WTC11 (cell line): ENCODE data around the gene CRAT. TPM values are rescaled to one million over a fixed set of nuclear protein-coding genes. Genes with fewer than 3 reads are reported as not detected.
A peak's percentile ranks its signal among the peaks of the same experiment; 100 is the strongest.

Experiments used
- ATAC-seq: fragments of 200-7000 bp; cut with Tn5 transposase; 2 replicates; pipeline ENCODE4 v1.10.0; 2021; ENCODE audit warnings: mild to moderate bottlenecking, moderate library complexity
- CTCF ChIA-PET: fragments of 300-600 bp; sonication (Branson Sonifier 250); formaldehyde crosslinking; loops from one replicate; lab custom pipeline; 2021; ENCODE audit warnings: antibody characterized with exemption; lab: Charles Lee
- POLR2A ChIA-PET: fragments of 350-600 bp; sonication (Branson Sonifier 250); formaldehyde crosslinking; loops from one replicate; lab custom pipeline; 2021; ENCODE audit warnings: antibody characterized with exemption; lab: Charles Lee
- DNase-seq: peaks from one replicate; pipeline ENCODE4 v3.0.0; 2021; ENCODE audit warnings: low spot score
- H3K27ac Mint-ChIP-seq: 2 replicates; pipeline ENCODE4 v1.8.0; 2021; ENCODE audit warnings: mixed read lengths
- H3K27me3 Mint-ChIP-seq: 2 replicates; pipeline ENCODE4 v1.8.0; 2021; ENCODE audit warnings: low read depth, mild to moderate bottlenecking, moderate library complexity, mixed read lengths
- H3K36me3 Mint-ChIP-seq: 2 replicates; pipeline ENCODE4 v1.8.0; 2021; ENCODE audit warnings: mixed read lengths
- H3K4me1 Mint-ChIP-seq: 2 replicates; pipeline ENCODE4 v1.8.0; 2022; ENCODE audit warnings: mixed read lengths
- H3K4me3 Mint-ChIP-seq: 2 replicates; pipeline ENCODE4 v1.8.0; 2021; ENCODE audit warnings: mild to moderate bottlenecking, moderate library complexity, mixed read lengths
- H3K9me3 Mint-ChIP-seq: 2 replicates; pipeline ENCODE4 v1.8.0; 2021; ENCODE audit warnings: mixed read lengths
- CREB1 ChIP-seq: sonication (generic); formaldehyde crosslinking; IDR thresholded peaks from 2 replicates; pipeline ENCODE4 v1.8.0; 2023; ENCODE audit warnings: mild to moderate bottlenecking, missing genetic modification reagents
- ELF4 ChIP-seq: sonication (generic); formaldehyde crosslinking; IDR thresholded peaks from 2 replicates; pipeline ENCODE4 v1.8.1; 2022; ENCODE audit warnings: low read depth, mild to moderate bottlenecking, moderate library complexity, missing genetic modification reagents
- FOXJ3 ChIP-seq: sonication (generic); formaldehyde crosslinking; IDR thresholded peaks from 2 replicates; pipeline ENCODE4 v1.9.0; 2021; ENCODE audit warnings: missing genetic modification reagents, mild to moderate bottlenecking, borderline replicate concordance
- MXD4 ChIP-seq: fragments of 250-450 bp; sonication (Bioruptor Pico); IDR thresholded peaks from 2 replicates; pipeline ENCODE4 v1.8.0; 2021; ENCODE audit warnings: mild to moderate bottlenecking, moderate library complexity, borderline replicate concordance
- NR2C2 ChIP-seq: sonication (generic); formaldehyde crosslinking; IDR thresholded peaks from 2 replicates; pipeline ENCODE4 v1.8.0; 2022; ENCODE audit warnings: mild to moderate bottlenecking, missing genetic modification reagents
- SMAD4 ChIP-seq: sonication (generic); formaldehyde crosslinking; IDR thresholded peaks from 2 replicates; pipeline ENCODE4 v1.8.0; 2022; ENCODE audit warnings: mild to moderate bottlenecking, missing genetic modification reagents
- TCF7 ChIP-seq: sonication (generic); formaldehyde crosslinking; IDR thresholded peaks from 2 replicates; pipeline ENCODE4 v1.8.0; 2022; ENCODE audit warnings: mild to moderate bottlenecking, low read depth, missing genetic modification reagents, moderate library complexity
- ZNF671 ChIP-seq: fragments of 250-450 bp; sonication (Bioruptor Pico); IDR thresholded peaks from 2 replicates; pipeline ENCODE4 v1.8.0; 2021; ENCODE audit warnings: mild to moderate bottlenecking
- total RNA-seq: library from RNA; stranded (reverse); gene quantifications from 3 replicates; pipeline ENCODE4 v1.2.3, GENCODE V29; 2021
- TF ChIP-seq, protein P1 (sequence below): fragments of 250-450 bp; sonication (Bioruptor Pico); conservative IDR thresholded peaks from 2 replicates; pipeline ENCODE4 v1.9.0; 2021; ENCODE audit warnings: mild to moderate bottlenecking
- TF ChIP-seq, protein P2 (sequence below): fragments of 200-600 bp; IDR thresholded peaks from 2 replicates; pipeline ENCODE4 v1.8.0; 2022; ENCODE audit warnings: antibody characterized with exemption
- TF ChIP-seq, protein P3 (sequence below): sonication (generic); formaldehyde crosslinking; IDR thresholded peaks from 2 replicates; pipeline ENCODE4 v1.8.1; 2022; ENCODE audit warnings: missing genetic modification reagents, borderline replicate concordance
- TF ChIP-seq, protein P4 (sequence below): fragments of 250-450 bp; sonication (Bioruptor Pico); IDR thresholded peaks from 2 replicates; pipeline ENCODE4 v1.9.0; 2021; ENCODE audit warnings: mild to moderate bottlenecking
- TF ChIP-seq, protein P5 (sequence below): sonication (generic); formaldehyde crosslinking; IDR thresholded peaks from 2 replicates; pipeline ENCODE4 v1.8.0; 2022; ENCODE audit warnings: mild to moderate bottlenecking, missing genetic modification reagents
- TF ChIP-seq, protein P6 (sequence below): sonication (generic); formaldehyde crosslinking; conservative IDR thresholded peaks from 2 replicates; pipeline ENCODE4 v1.8.1; 2022; ENCODE audit warnings: mild to moderate bottlenecking, missing genetic modification reagents
- TF ChIP-seq, protein P7 (sequence below): sonication (generic); formaldehyde crosslinking; IDR thresholded peaks from 2 replicates; pipeline ENCODE4 v1.8.1; 2023; ENCODE audit warnings: mild to moderate bottlenecking, missing genetic modification reagents

The CRAT gene
- total RNA-seq, 1 experiment from 2014 or later, result 17.2 TPM

DNA sequence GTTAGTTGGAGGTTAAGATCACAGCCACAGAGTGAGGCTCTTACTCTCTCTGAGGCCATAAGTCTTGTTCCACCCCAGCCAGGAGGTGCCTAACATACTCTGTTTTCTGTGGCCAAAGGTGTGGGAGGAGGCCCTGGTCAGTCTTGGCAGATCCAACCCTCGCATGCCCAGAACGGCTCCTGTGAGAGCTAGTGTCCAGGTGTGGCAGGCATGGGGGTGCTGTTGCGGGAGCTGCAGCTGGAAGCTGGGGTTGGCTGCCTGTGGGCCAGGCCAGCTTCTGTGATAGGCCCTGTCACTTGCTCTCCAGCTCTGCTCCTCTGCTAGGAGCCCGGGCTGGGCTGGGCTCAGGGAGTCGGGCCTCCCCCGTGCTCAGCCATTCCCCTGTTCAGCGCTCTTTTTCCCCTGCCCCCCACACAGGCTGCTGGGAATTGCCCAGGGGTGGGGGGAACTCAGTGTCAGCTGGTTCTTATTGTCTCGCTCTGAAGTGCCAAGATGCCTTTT, 35.9 kb upstream of the CRAT start (continued):
- TF ChIP-seq, protein P1, sequence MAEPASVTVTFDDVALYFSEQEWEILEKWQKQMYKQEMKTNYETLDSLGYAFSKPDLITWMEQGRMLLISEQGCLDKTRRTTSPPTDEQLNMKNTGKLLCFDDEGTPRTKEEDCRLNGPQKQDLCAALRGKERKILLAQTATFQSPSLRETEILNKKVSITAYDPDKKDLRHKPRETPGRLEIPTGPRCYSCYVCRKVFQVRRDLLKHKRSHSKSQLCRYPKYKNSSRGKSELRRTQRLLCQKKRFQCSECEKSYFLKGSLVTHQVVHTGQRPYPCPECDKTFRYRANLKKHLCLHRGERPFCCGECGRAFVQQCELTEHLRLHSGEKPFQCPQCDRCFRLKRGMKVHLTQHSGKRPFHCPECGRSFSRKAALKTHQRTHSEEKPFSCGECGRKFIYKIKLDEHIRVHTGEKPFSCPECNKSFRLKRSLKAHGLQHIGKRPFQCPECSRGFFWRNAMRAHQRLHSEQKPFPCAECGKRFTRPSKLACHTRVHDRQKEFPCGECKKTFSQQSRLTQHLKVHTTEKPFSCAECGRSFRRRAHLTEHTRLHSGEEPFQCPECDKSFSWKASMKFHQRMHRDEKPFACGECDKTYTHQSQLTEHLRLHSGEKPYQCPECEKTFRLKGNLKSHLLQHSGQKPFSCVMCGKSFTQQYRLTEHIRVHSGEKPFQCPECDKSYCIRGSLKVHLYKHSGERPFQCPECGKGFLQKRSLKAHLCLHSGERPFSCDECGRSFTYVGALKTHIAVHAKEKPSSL (CRISPR knock-in tag), result no peak
- no peak for TF ChIP-seq SMAD4 (CRISPR knock-in tag)
- TF ChIP-seq, protein P2, sequence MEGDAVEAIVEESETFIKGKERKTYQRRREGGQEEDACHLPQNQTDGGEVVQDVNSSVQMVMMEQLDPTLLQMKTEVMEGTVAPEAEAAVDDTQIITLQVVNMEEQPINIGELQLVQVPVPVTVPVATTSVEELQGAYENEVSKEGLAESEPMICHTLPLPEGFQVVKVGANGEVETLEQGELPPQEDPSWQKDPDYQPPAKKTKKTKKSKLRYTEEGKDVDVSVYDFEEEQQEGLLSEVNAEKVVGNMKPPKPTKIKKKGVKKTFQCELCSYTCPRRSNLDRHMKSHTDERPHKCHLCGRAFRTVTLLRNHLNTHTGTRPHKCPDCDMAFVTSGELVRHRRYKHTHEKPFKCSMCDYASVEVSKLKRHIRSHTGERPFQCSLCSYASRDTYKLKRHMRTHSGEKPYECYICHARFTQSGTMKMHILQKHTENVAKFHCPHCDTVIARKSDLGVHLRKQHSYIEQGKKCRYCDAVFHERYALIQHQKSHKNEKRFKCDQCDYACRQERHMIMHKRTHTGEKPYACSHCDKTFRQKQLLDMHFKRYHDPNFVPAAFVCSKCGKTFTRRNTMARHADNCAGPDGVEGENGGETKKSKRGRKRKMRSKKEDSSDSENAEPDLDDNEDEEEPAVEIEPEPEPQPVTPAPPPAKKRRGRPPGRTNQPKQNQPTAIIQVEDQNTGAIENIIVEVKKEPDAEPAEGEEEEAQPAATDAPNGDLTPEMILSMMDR, result no peak
- TF ChIP-seq, protein P3, sequence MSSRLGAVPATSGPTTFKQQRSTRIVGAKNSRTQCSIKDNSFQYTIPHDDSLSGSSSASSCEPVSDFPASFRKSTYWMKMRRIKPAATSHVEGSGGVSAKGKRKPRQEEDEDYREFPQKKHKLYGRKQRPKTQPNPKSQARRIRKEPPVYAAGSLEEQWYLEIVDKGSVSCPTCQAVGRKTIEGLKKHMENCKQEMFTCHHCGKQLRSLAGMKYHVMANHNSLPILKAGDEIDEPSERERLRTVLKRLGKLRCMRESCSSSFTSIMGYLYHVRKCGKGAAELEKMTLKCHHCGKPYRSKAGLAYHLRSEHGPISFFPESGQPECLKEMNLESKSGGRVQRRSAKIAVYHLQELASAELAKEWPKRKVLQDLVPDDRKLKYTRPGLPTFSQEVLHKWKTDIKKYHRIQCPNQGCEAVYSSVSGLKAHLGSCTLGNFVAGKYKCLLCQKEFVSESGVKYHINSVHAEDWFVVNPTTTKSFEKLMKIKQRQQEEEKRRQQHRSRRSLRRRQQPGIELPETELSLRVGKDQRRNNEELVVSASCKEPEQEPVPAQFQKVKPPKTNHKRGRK (CRISPR knock-in tag), result no peak

DNA sequence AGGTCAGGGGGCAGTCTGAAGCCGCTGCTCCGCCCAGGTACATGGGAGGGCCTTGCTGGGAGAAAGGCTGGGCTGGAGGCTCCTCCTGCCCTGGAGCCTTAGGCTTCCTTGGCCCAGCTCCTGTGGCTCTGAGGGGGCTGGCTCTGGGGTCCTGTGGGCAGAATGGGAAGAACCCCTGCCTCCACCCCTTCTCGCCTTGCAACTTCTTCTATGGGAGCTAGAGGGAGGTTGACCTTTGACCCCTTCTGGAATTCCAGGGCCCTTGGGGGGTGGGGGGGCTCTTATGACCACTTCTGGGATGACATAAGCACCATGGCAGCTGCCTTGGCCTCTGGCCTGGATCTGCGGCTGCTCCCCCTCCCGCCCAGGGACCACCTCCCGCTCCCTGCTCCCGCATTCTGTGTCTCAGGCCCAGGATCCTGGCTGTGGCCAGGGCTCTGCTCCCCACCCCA, 35.3 kb upstream of the CRAT start:
- POLR2A ChIA-PET, result interaction anchor here (0.7 to 1.8 kb wide), 5 partner anchors 13 to 480 kb away, joined by 3 to 4 read pairs (median 4); partner anchors contain the start of gene NTMT1
- DNase-seq, result peak; percentile 60
- Mint-ChIP-seq H3K27me3 (no peaks in the 10 kb centered on the region), H3K9me3 (no peaks in the 10 kb centered on the region), H3K4me1 (peaks cover 54% of the 10 kb centered on the region), H3K27ac (peak overlapping the region; percentile 87), H3K36me3 (peaks cover 6% of the 10 kb centered on the region), H3K4me3 (no peak overlapping the region)
- peak; percentile 57 for ATAC-seq
- CTCF ChIA-PET, result interaction anchor here (1.0 to 2.9 kb wide), 9 partner anchors 14 to 478 kb away, joined by 3 to 17 read pairs (median 9); partner anchors contain the start of gene IER5L
- no peak for TF ChIP-seq CREB1
- no peak for TF ChIP-seq TCF7 (CRISPR knock-in tag)
- no peak for TF ChIP-seq ELF4
- TF ChIP-seq MXD4 (CRISPR knock-in tag), result no peak
- TF ChIP-seq, protein P4, sequence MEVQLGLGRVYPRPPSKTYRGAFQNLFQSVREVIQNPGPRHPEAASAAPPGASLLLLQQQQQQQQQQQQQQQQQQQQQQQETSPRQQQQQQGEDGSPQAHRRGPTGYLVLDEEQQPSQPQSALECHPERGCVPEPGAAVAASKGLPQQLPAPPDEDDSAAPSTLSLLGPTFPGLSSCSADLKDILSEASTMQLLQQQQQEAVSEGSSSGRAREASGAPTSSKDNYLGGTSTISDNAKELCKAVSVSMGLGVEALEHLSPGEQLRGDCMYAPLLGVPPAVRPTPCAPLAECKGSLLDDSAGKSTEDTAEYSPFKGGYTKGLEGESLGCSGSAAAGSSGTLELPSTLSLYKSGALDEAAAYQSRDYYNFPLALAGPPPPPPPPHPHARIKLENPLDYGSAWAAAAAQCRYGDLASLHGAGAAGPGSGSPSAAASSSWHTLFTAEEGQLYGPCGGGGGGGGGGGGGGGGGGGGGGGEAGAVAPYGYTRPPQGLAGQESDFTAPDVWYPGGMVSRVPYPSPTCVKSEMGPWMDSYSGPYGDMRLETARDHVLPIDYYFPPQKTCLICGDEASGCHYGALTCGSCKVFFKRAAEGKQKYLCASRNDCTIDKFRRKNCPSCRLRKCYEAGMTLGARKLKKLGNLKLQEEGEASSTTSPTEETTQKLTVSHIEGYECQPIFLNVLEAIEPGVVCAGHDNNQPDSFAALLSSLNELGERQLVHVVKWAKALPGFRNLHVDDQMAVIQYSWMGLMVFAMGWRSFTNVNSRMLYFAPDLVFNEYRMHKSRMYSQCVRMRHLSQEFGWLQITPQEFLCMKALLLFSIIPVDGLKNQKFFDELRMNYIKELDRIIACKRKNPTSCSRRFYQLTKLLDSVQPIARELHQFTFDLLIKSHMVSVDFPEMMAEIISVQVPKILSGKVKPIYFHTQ (CRISPR knock-in tag), result no peak
- TF ChIP-seq SMAD4 (CRISPR knock-in tag), result no peak
- TF ChIP-seq, protein P5, sequence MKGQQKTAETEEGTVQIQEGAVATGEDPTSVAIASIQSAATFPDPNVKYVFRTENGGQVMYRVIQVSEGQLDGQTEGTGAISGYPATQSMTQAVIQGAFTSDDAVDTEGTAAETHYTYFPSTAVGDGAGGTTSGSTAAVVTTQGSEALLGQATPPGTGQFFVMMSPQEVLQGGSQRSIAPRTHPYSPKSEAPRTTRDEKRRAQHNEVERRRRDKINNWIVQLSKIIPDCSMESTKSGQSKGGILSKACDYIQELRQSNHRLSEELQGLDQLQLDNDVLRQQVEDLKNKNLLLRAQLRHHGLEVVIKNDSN (CRISPR knock-in tag), result no peak
- TF ChIP-seq FOXJ3 (CRISPR knock-in tag), result no peak
- TF ChIP-seq NR2C2 (CRISPR knock-in tag), result no peak
- no peak for TF ChIP-seq ZNF671 (CRISPR knock-in tag)
- TF ChIP-seq, protein P6, sequence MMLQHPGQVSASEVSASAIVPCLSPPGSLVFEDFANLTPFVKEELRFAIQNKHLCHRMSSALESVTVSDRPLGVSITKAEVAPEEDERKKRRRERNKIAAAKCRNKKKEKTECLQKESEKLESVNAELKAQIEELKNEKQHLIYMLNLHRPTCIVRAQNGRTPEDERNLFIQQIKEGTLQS (CRISPR knock-in tag), result no peak
- TF ChIP-seq, protein P7, sequence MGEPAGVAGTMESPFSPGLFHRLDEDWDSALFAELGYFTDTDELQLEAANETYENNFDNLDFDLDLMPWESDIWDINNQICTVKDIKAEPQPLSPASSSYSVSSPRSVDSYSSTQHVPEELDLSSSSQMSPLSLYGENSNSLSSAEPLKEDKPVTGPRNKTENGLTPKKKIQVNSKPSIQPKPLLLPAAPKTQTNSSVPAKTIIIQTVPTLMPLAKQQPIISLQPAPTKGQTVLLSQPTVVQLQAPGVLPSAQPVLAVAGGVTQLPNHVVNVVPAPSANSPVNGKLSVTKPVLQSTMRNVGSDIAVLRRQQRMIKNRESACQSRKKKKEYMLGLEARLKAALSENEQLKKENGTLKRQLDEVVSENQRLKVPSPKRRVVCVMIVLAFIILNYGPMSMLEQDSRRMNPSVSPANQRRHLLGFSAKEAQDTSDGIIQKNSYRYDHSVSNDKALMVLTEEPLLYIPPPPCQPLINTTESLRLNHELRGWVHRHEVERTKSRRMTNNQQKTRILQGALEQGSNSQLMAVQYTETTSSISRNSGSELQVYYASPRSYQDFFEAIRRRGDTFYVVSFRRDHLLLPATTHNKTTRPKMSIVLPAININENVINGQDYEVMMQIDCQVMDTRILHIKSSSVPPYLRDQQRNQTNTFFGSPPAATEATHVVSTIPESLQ, result no peak
